ENCODE results near the gene IKBKE.

Gene IKBKE

DNA sequence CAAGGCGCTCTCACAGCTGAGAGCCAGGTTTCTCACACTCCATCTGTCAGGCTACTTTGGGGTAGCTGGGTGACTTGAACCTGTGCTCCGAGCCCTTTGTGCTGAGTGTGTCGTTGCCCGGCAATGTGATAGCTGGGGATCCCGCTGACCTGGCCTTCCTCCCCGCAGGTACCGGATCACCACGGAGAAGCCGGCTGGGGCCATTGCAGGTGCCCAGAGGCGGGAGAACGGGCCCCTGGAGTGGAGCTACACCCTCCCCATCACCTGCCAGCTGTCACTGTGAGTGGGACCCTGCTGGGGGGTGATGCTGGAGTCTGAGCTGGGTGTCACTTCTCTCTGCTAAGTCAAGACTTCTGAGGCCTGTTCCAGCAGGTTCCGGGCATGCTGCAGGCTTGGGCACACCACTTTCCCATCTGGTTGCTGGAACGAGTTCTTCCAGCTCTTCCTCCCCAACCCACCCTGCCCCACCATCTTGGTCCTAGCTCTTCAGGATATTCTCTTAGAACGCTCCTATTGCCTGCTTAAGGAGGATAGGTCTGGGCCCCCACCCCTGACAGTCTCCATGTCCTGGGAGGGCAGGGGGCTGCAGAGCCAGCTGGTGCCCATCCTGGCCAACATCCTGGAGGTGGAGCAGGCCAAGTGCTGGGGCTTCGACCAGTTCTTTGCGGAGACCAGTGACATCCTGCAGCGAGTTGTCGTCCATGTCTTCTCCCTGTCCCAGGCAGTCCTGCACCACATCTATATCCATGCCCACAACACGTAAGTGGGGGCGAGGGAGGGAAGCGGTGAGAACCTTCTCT, 7.5 kb downstream of the IKBKE start:
- no peak overlapping the region for H3K4me3 ChIP-seq (ENCODE audit: low read depth, low read length)
- no peaks in the 10 kb centered on the region for H3K79me1 ChIP-seq (ENCODE audit: low read length)
- H3K4me1 ChIP-seq (ENCODE audit: control insufficient read depth in 1 of 2, insufficient read depth in 2 of 2, low read length in 2 of 2) = peaks cover 2 to 4% of the 10 kb centered on the region in 2 experiments
- H2AFZ ChIP-seq (ENCODE audit: insufficient read depth, low read length, poor library complexity) = no peak overlapping the region
- no peak overlapping the region for H4K12ac ChIP-seq (ENCODE audit: low read depth, low read length)
- H3K27ac ChIP-seq (ENCODE audit: low read depth, low read length) = no peak overlapping the region
- H3K9me3 ChIP-seq (ENCODE audit: insufficient read depth, low read depth, low read length) = peaks cover 5% of the 10 kb centered on the region
- peaks cover 4% of the 10 kb centered on the region in 2 experiments for H3K36me3 ChIP-seq (ENCODE audit: control insufficient read depth in 1 of 2, insufficient read depth in 2 of 2, low read length in 2 of 2)
- no peak overlapping the region for H2BK12ac ChIP-seq (ENCODE audit: low read length)
- no peak overlapping the region for H3K4ac ChIP-seq (ENCODE audit: low read depth, low read length)
- no peak overlapping the region for H3K14ac ChIP-seq (ENCODE audit: low read length)
- no peaks in the 10 kb centered on the region for H3K79me2 ChIP-seq (ENCODE audit: control insufficient read depth, insufficient read depth, low read length, poor library complexity)
- H3K18ac ChIP-seq (ENCODE audit: low read length) = no peak overlapping the region
- no peak overlapping the region for H4K91ac ChIP-seq (ENCODE audit: low read depth, low read length)
- no peak overlapping the region for H2BK120ac ChIP-seq (ENCODE audit: insufficient read depth, low read length, poor library complexity)
- H3K4me2 ChIP-seq (ENCODE audit: low read length) = no peak overlapping the region
- no peak overlapping the region for H4K8ac ChIP-seq (ENCODE audit: low read depth, low read length)
- no peak overlapping the region for H3K9ac ChIP-seq (ENCODE audit: low read length)
- no peak for DNase-seq
- H2AK5ac ChIP-seq (ENCODE audit: low read length) = no peak overlapping the region
- no CpG with 5 or more reads among the region's 21 CpGs for WGBS (ENCODE audit: extremely low coverage, insufficient coverage, insufficient read length)
- H2BK5ac ChIP-seq (ENCODE audit: low read depth, low read length, poor library complexity) = no peak overlapping the region
- no peak overlapping the region for H3K23ac ChIP-seq (ENCODE audit: low read length)
- H3K27me3 ChIP-seq (ENCODE audit: insufficient read depth, low read length) = no peaks in the 10 kb centered on the region

DNA sequence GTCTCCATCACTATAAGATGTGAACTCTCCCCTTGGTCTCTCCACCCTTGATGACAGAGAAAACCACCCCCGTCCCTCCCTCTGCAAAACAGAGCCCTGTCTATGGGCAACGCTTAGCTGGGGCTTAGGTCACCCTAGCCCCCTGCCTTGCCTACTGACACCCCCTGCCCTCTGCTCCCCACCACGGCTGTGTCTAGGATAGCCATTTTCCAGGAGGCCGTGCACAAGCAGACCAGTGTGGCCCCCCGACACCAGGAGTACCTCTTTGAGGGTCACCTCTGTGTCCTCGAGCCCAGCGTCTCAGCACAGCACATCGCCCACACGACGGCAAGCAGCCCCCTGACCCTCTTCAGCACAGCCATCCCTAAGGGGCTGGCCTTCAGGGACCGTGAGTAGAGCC, 8.5 kb downstream of the IKBKE start:
- H3K18ac ChIP-seq (ENCODE audit: low read length) = no peak overlapping the region
- H4K8ac ChIP-seq (ENCODE audit: low read depth, low read length) = no peak overlapping the region
- no peak overlapping the region for H4K91ac ChIP-seq (ENCODE audit: low read depth, low read length)
- H2AFZ ChIP-seq (ENCODE audit: insufficient read depth, low read length, poor library complexity) = no peak overlapping the region
- no peak overlapping the region for H3K4me2 ChIP-seq (ENCODE audit: low read length)
- no peak overlapping the region for H3K23ac ChIP-seq (ENCODE audit: low read length)
- H3K4me3 ChIP-seq (ENCODE audit: low read depth, low read length) = no peak overlapping the region
- H3K27ac ChIP-seq (ENCODE audit: low read depth, low read length) = no peak overlapping the region
- no peak overlapping the region for H2AK5ac ChIP-seq (ENCODE audit: low read length)
- no peak overlapping the region for H4K12ac ChIP-seq (ENCODE audit: low read depth, low read length)
- H3K14ac ChIP-seq (ENCODE audit: low read length) = no peak overlapping the region
- H3K27me3 ChIP-seq (ENCODE audit: insufficient read depth, low read length) = no peaks in the 10 kb centered on the region
- H2BK5ac ChIP-seq (ENCODE audit: low read depth, low read length, poor library complexity) = no peak overlapping the region
- DNase-seq = no peak
- no peaks in the 10 kb centered on the region for H3K79me1 ChIP-seq (ENCODE audit: low read length)
- no peaks in the 10 kb centered on the region for H3K79me2 ChIP-seq (ENCODE audit: control insufficient read depth, insufficient read depth, low read length, poor library complexity)
- no peaks in the 10 kb centered on the region for H3K4me1 ChIP-seq (ENCODE audit: control insufficient read depth in 1 of 2, insufficient read depth in 2 of 2, low read length in 2 of 2)
- WGBS (ENCODE audit: extremely low coverage, insufficient coverage, insufficient read length) = no CpG with 5 or more reads among the region's 11 CpGs
- H3K4ac ChIP-seq (ENCODE audit: low read depth, low read length) = no peak overlapping the region
- H2BK120ac ChIP-seq (ENCODE audit: insufficient read depth, low read length, poor library complexity) = no peak overlapping the region
- H3K9me3 ChIP-seq (ENCODE audit: insufficient read depth, low read depth, low read length) = peaks cover 5% of the 10 kb centered on the region
- no peak overlapping the region for H2BK12ac ChIP-seq (ENCODE audit: low read length)
- H3K9ac ChIP-seq (ENCODE audit: low read length) = no peak overlapping the region
- peaks cover 4% of the 10 kb centered on the region in 2 experiments for H3K36me3 ChIP-seq (ENCODE audit: control insufficient read depth in 1 of 2, insufficient read depth in 2 of 2, low read length in 2 of 2)

DNA sequence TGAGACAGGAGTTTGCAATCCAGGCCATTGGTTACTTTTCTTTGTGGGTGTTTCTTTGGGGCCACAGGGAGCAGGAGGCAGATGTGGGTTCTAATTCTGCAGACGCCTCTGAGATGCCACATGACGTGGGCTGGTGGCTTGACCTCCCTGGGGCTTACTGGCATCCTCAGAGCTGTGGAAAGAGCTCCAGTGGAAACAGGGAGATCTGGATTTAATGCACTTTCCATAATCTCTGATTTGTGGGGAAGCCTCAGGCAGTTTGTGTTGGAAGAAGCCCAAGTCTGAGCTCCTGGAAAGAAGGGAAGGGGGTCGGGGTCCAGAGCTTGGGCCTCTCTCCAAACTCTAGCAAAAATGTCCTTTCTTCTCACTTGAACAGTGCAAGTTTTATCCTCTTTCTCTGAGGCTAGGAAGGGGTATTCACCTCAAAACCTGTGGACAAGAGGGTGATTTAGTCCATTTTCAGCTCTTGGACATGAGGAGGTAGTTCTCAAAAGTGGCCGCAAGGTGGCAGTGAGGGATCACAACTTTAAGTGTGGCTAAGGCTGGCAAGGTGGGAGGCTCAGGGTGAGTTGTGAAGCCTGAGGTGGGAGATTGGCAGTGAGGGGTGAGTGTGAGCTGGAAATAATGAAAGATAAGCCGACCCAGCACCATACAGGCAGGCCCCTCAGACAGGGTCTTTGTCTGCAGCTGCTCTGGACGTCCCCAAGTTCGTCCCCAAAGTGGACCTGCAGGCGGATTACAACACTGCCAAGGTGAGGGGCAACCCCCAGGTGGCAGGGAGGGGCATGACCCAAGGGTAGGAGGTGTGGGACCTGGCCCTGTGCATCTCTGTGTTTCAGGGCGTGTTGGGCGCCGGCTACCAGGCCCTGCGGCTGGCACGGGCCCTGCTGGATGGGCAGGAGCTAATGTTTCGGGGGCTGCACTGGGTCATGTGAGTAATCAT, 9.2 kb downstream of the IKBKE start:
- H2BK12ac ChIP-seq (ENCODE audit: low read length) = no peak overlapping the region
- H3K4me2 ChIP-seq (ENCODE audit: low read length) = no peak overlapping the region
- H3K23ac ChIP-seq (ENCODE audit: low read length) = no peak overlapping the region
- H3K9ac ChIP-seq (ENCODE audit: low read length) = no peak overlapping the region
- no peak overlapping the region for H3K4me3 ChIP-seq (ENCODE audit: low read depth, low read length)
- peak in 1 of 2 donors; percentile 75 for DNase-seq
- peaks cover 3% of the 10 kb centered on the region for H3K9me3 ChIP-seq (ENCODE audit: insufficient read depth, low read depth, low read length)
- no peak overlapping the region for H2BK5ac ChIP-seq (ENCODE audit: low read depth, low read length, poor library complexity)
- H2AFZ ChIP-seq (ENCODE audit: insufficient read depth, low read length, poor library complexity) = no peak overlapping the region
- no peaks in the 10 kb centered on the region for H3K27me3 ChIP-seq (ENCODE audit: insufficient read depth, low read length)
- no peak overlapping the region for H3K18ac ChIP-seq (ENCODE audit: low read length)
- H3K4ac ChIP-seq (ENCODE audit: low read depth, low read length) = no peak overlapping the region
- no peaks in the 10 kb centered on the region for H3K79me1 ChIP-seq (ENCODE audit: low read length)
- H4K91ac ChIP-seq (ENCODE audit: low read depth, low read length) = no peak overlapping the region
- H2BK120ac ChIP-seq (ENCODE audit: insufficient read depth, low read length, poor library complexity) = no peak overlapping the region
- no CpG with 5 or more reads among the region's 14 CpGs for WGBS (ENCODE audit: extremely low coverage, insufficient coverage, insufficient read length)
- H2AK5ac ChIP-seq (ENCODE audit: low read length) = no peak overlapping the region
- H3K4me1 ChIP-seq (ENCODE audit: control insufficient read depth in 1 of 2, insufficient read depth in 2 of 2, low read length in 2 of 2) = no peaks in the 10 kb centered on the region
- H3K36me3 ChIP-seq (ENCODE audit: control insufficient read depth in 1 of 2, insufficient read depth in 2 of 2, low read length in 2 of 2) = peaks cover 4% of the 10 kb centered on the region in 2 experiments
- no peak overlapping the region for H3K14ac ChIP-seq (ENCODE audit: low read length)
- no peak overlapping the region for H4K8ac ChIP-seq (ENCODE audit: low read depth, low read length)
- H3K27ac ChIP-seq (ENCODE audit: low read depth, low read length) = no peak overlapping the region
- no peaks in the 10 kb centered on the region for H3K79me2 ChIP-seq (ENCODE audit: control insufficient read depth, insufficient read depth, low read length, poor library complexity)
- H4K12ac ChIP-seq (ENCODE audit: low read depth, low read length) = no peak overlapping the region

DNA sequence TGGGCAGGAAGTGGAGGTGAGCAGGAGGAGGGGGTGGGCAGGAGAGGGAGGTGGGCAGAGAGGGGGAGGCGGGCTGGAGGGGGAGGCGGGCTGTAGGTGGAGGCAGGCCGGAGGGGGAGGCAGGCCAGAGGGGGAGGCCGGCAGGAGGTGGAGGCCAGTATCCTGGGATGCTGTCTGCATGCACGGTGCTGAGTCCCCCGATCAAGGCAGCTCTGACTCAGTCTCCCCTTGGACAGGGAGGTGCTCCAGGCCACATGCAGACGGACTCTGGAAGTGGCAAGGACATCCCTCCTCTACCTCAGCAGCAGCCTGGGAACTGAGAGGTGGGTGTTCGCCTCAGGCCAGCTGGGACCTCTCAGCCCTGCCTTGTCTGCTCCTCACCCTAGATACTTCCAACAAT, 9.9 kb downstream of the IKBKE start:
- H4K12ac ChIP-seq (ENCODE audit: low read depth, low read length) = no peak overlapping the region
- no peaks in the 10 kb centered on the region for H3K9me3 ChIP-seq (ENCODE audit: insufficient read depth, low read depth, low read length)
- H3K18ac ChIP-seq (ENCODE audit: low read length) = no peak overlapping the region
- no peak overlapping the region for H2BK5ac ChIP-seq (ENCODE audit: low read depth, low read length, poor library complexity)
- no peak overlapping the region for H3K4ac ChIP-seq (ENCODE audit: low read depth, low read length)
- no peak overlapping the region for H3K27ac ChIP-seq (ENCODE audit: low read depth, low read length)
- no CpG with 5 or more reads among the region's 8 CpGs for WGBS (ENCODE audit: extremely low coverage, insufficient coverage, insufficient read length)
- no peak overlapping the region for H2BK120ac ChIP-seq (ENCODE audit: insufficient read depth, low read length, poor library complexity)
- H3K4me3 ChIP-seq (ENCODE audit: low read depth, low read length) = no peak overlapping the region
- no peak overlapping the region for H3K14ac ChIP-seq (ENCODE audit: low read length)
- H2BK12ac ChIP-seq (ENCODE audit: low read length) = no peak overlapping the region
- H3K4me2 ChIP-seq (ENCODE audit: low read length) = no peak overlapping the region
- no peaks in the 10 kb centered on the region for H3K27me3 ChIP-seq (ENCODE audit: insufficient read depth, low read length)
- H4K8ac ChIP-seq (ENCODE audit: low read depth, low read length) = no peak overlapping the region
- no peaks in the 10 kb centered on the region for H3K79me2 ChIP-seq (ENCODE audit: control insufficient read depth, insufficient read depth, low read length, poor library complexity)
- peaks cover 4% of the 10 kb centered on the region in 2 experiments for H3K36me3 ChIP-seq (ENCODE audit: control insufficient read depth in 1 of 2, insufficient read depth in 2 of 2, low read length in 2 of 2)
- DNase-seq = no peak
- no peak overlapping the region for H4K91ac ChIP-seq (ENCODE audit: low read depth, low read length)
- H3K23ac ChIP-seq (ENCODE audit: low read length) = no peak overlapping the region
- no peaks in the 10 kb centered on the region for H3K79me1 ChIP-seq (ENCODE audit: low read length)
- H2AK5ac ChIP-seq (ENCODE audit: low read length) = no peak overlapping the region
- H2AFZ ChIP-seq (ENCODE audit: insufficient read depth, low read length, poor library complexity) = no peak overlapping the region
- no peaks in the 10 kb centered on the region for H3K4me1 ChIP-seq (ENCODE audit: control insufficient read depth in 1 of 2, insufficient read depth in 2 of 2, low read length in 2 of 2)
- no peak overlapping the region for H3K9ac ChIP-seq (ENCODE audit: low read length)

Measured in trophoblast cell (in vitro differentiated cells and primary cell).